Nephron progenitor cell (in vitro differentiated cells): ENCODE data around the gene DBH.

Experiments used
- DNase-seq: peaks from one replicate; pipeline ENCODE4 v3.0.0; 2021
- H3K27ac Mint-ChIP-seq: 2 replicates; pipeline ENCODE4 v1.8.0; 2021; ENCODE audit warnings: mild to moderate bottlenecking, moderate library complexity, mixed read lengths
- H3K27me3 Mint-ChIP-seq: 2 replicates; pipeline ENCODE4 v1.8.0; 2021; ENCODE audit warnings: mild to moderate bottlenecking, low read depth, mixed read lengths; ENCODE audit not compliant: poor library complexity
- H3K36me3 Mint-ChIP-seq: 2 replicates; pipeline ENCODE4 v1.8.0; 2021; ENCODE audit warnings: low read depth, mixed read lengths
- H3K4me1 Mint-ChIP-seq: 2 replicates; pipeline ENCODE4 v1.8.0; 2021; ENCODE audit warnings: mixed read lengths
- H3K4me3 Mint-ChIP-seq: 2 replicates; pipeline ENCODE4 v1.8.0; 2021; ENCODE audit warnings: mild to moderate bottlenecking, moderate library complexity, mixed read lengths
- H3K9me3 Mint-ChIP-seq: 2 replicates; pipeline ENCODE4 v1.8.0; 2021; ENCODE audit warnings: mild to moderate bottlenecking, moderate library complexity, mixed read lengths
- TF ChIP-seq, protein P1 (sequence below): fragments of 200-600 bp; sonication (generic); IDR thresholded peaks from 2 replicates; pipeline ENCODE4 v1.5.0; 2021; ENCODE audit warnings: antibody characterized with exemption

DBH gene

DNA sequence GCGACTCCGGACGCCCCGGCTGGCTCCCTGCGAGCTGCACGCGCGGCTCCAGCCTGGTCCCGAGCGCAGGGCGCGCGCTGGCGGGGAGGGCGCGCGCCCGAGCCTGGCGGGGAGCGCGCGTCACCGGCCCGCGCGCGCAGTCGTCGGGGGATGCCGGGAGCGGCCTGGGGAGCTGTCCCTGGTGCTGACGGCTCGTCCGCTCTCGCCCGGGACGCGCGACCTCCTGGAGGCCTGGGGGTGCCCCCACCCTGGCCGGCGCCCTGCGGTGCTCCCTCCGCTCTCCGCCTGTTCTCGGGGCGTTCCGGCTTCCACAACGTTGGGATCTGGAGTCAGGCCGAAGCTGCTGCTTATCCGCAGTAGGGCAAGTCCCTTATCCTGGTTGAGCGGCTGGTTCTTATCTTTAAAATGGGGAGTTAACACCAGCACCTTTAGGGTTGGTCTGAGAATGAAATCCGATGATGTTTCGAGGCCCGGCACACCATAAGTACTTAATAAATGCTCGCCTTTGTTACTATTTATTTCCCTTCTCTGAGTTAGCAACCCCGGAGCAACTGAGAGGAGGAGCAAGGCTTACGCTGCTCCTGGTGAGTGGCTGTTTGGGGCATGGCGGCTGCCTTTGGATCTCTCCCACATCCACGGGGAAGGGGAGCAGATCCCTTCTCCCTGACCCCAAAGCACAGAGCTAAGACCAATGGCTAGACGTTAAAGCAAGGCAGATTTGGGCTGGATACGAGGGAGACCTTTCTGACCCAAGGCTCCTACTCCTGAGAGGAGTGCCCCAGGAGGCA, 26.7 kb upstream of the DBH start, which contains the start of gene FAM163B:
Gene FAM163B, minus strand, starts transcription at position 79 of the 788 bp plus-strand sequence. CDS start 29,166 bp downstream, outside the sequence.
- DNase-seq = peak; percentile 96
- Mint-ChIP-seq H3K36me3 (no peaks in the 10 kb centered on the region), H3K27me3 (peaks cover 78% of the 10 kb centered on the region), H3K9me3 (no peaks in the 10 kb centered on the region), H3K4me1 (peaks cover 4% of the 10 kb centered on the region), H3K4me3 (peak within 1 kb of the TSS; percentile 71), H3K27ac (no peak within 1 kb of the TSS)
- TF ChIP-seq, protein P1, sequence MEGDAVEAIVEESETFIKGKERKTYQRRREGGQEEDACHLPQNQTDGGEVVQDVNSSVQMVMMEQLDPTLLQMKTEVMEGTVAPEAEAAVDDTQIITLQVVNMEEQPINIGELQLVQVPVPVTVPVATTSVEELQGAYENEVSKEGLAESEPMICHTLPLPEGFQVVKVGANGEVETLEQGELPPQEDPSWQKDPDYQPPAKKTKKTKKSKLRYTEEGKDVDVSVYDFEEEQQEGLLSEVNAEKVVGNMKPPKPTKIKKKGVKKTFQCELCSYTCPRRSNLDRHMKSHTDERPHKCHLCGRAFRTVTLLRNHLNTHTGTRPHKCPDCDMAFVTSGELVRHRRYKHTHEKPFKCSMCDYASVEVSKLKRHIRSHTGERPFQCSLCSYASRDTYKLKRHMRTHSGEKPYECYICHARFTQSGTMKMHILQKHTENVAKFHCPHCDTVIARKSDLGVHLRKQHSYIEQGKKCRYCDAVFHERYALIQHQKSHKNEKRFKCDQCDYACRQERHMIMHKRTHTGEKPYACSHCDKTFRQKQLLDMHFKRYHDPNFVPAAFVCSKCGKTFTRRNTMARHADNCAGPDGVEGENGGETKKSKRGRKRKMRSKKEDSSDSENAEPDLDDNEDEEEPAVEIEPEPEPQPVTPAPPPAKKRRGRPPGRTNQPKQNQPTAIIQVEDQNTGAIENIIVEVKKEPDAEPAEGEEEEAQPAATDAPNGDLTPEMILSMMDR = no peak

DNA sequence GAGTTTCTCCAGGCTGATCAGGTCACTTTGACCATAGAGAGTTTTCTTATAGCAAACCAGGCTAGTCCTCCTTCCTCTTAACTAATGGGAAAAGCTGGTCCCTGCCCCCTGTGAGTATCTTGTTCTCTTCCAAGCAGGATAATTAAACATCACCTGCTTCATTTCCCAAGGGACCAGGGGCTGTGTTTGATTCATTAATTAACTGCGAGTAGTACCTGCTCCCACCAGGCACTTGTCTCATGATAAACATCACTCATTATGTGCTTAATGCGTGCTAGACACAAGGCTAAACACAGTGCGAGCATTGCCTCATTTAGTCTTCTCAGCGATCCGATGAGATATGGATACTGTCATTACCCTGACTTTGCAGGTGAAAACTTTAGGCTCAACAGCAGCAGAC, 25.3 kb upstream of the DBH start:
- Mint-ChIP-seq H3K27me3 (peaks cover 80% of the 10 kb centered on the region), H3K27ac (no peak overlapping the region), H3K4me1 (no peaks in the 10 kb centered on the region), H3K4me3 (no peak overlapping the region), H3K9me3 (no peaks in the 10 kb centered on the region), H3K36me3 (no peaks in the 10 kb centered on the region)
- DNase-seq = no peak
- TF ChIP-seq, protein P1 = no peak

DNA sequence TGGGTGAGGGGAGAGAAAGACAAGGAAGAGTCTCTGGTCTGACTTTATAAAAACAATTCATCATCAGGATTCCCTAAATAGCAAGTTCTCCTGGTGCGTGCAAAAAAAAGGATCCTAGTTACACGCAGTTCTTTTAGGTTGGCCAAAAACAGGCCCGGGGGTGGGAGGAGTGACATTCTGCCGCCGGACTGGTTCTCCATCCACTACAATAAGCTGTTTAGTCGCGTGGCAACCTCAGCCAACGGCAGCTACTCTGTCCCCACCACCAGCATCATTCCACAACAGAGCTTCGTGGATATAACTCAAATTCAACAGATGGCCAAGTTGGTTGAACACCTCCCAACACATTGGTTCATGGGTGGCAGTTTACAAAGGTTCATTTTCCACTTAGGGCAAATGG, 24.1 kb upstream of the DBH start:
- Mint-ChIP-seq H3K4me1 (no peaks in the 10 kb centered on the region), H3K4me3 (no peak overlapping the region), H3K36me3 (no peaks in the 10 kb centered on the region), H3K27me3 (peaks cover 74% of the 10 kb centered on the region), H3K9me3 (no peaks in the 10 kb centered on the region), H3K27ac (no peak overlapping the region)
- TF ChIP-seq, protein P1 = no peak
- DNase-seq = no peak

DNA sequence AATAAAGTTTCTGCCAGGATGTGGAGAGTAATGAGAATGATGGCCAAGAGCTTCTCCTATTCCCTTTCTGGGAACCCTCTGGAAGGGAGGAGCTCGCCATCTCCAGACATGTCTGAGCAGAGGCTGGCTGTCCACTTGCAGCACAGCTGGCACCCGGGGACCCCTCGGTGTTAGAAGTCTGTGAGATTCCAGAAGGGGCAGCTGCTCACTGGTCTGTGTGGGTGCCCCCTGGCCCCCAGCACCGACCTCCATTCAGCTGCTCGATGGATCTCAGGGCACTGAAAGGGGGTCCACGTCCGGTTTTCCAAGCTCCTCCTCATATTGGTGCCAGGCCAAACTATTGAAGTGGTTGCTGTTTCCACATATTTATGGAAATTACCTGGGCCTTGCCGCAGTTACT, 23.3 kb upstream of the DBH start:
- no peaks in the 10 kb centered on the region for H3K4me1 Mint-ChIP-seq
- H3K27me3 Mint-ChIP-seq = peaks cover 71% of the 10 kb centered on the region
- no peaks in the 10 kb centered on the region for H3K9me3 Mint-ChIP-seq
- no peak overlapping the region for H3K4me3 Mint-ChIP-seq
- no peak for DNase-seq
- TF ChIP-seq, protein P1 = no peak
- no peak overlapping the region for H3K27ac Mint-ChIP-seq
- H3K36me3 Mint-ChIP-seq = no peaks in the 10 kb centered on the region

DNA sequence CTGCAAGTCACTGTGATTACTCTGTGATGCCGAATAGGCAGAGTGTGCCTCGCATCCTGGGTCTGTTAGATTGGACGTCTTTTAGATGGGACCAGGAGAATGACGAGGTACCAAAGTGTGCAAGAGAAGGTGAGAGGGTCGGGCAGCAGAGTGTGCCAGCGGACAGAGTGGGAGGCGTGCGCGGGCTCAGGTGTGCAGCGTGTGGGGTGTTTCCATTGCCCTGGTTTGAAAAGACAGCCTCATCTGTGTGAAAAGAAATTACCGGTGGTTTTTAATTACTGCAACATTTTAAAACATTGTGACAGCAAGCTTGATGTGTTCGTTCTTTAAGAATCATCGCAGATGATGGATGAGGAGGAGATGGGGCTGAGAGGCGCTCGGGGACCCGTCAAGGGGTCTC, 22.7 kb upstream of the DBH start:
- Mint-ChIP-seq H3K36me3 (no peaks in the 10 kb centered on the region), H3K27ac (no peak overlapping the region), H3K27me3 (peaks cover 71% of the 10 kb centered on the region), H3K9me3 (no peaks in the 10 kb centered on the region), H3K4me3 (no peak overlapping the region), H3K4me1 (no peaks in the 10 kb centered on the region)
- TF ChIP-seq, protein P1 = no peak
- DNase-seq = no peak

DNA sequence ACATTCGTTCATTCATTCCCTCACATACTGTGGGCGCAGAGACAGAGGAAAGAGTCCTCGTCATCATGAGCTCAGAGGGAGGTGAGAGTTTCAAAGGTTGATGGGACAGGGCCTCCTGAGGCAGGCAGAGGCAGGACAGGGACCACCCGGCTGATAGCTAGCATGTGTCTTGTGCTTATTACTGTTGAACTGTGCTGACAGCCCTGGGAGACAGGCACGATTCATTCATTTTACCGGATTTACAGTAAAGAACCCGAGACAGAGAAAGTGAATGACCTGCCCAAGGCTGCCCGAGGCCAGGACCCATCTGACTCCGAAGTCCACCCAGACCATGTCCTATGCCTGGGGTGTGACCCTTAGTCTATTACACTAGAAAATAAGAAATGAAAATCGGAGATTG, 22.1 kb upstream of the DBH start:
- no peak for DNase-seq
- H3K27me3 Mint-ChIP-seq = peaks cover 73% of the 10 kb centered on the region
- no peaks in the 10 kb centered on the region for H3K4me1 Mint-ChIP-seq
- no peaks in the 10 kb centered on the region for H3K36me3 Mint-ChIP-seq
- no peaks in the 10 kb centered on the region for H3K9me3 Mint-ChIP-seq
- no peak overlapping the region for H3K27ac Mint-ChIP-seq
- no peak overlapping the region for H3K4me3 Mint-ChIP-seq
- TF ChIP-seq, protein P1 = no peak
